HEK293T (cell line): ENCODE results near the gene LRIG1.

Experiments used
- CTCF ChIA-PET: fragments of 350-600 bp; formaldehyde crosslinking; extraction: SDS; loops from one replicate; lab custom pipeline; 2021; ENCODE audit warnings: antibody characterized with exemption, inconsistent platforms; lab: Yijun Ruan, JAX
- POLR2A ChIA-PET: fragments of 350-600 bp; formaldehyde crosslinking; extraction: SDS; loops from one replicate; lab custom pipeline; 2020; ENCODE audit warnings: antibody characterized with exemption, inconsistent platforms; lab: Yijun Ruan, JAX
- DNase-seq: peaks from one replicate; pipeline ENCODE4 v3.0.0; 2012; ENCODE audit warnings: mixed read lengths; ENCODE audit errors: extremely low spot score
- ARNT ChIP-seq: fragments of 450-650 bp; IDR thresholded peaks from 2 replicates; pipeline ENCODE4 v1.6.1; 2017; ENCODE audit warnings: mild to moderate bottlenecking
- BHLHE40 ChIP-seq: fragments of 450-650 bp; IDR thresholded peaks from 2 replicates; pipeline ENCODE4 v1.6.1; 2016; ENCODE audit warnings: mild to moderate bottlenecking, moderate library complexity, borderline replicate concordance
- CTBP1 ChIP-seq: fragments of 450-650 bp; IDR thresholded peaks from 2 replicates; pipeline ENCODE4 v1.6.1; 2016; ENCODE audit warnings: borderline replicate concordance
- ELF4 ChIP-seq: fragments of 450-650 bp; IDR thresholded peaks from 2 replicates; pipeline ENCODE4 v1.6.1; 2017; ENCODE audit warnings: antibody characterized with exemption
- FOXA1 ChIP-seq: fragments of 450-650 bp; IDR thresholded peaks from 2 replicates; pipeline ENCODE4 v1.6.1; 2016; ENCODE audit warnings: mild to moderate bottlenecking
- FOXK2 ChIP-seq: fragments of 450-650 bp; IDR thresholded peaks from 2 replicates; pipeline ENCODE4 v1.6.1; 2016; ENCODE audit warnings: mild to moderate bottlenecking
- FOXM1 ChIP-seq: fragments of 450-650 bp; IDR thresholded peaks from 2 replicates; pipeline ENCODE4 v1.6.1; 2017; ENCODE audit warnings: mild to moderate bottlenecking, borderline replicate concordance
- HDGF ChIP-seq: fragments of 450-650 bp; IDR thresholded peaks from 2 replicates; pipeline ENCODE4 v1.6.1; 2017; ENCODE audit warnings: antibody characterized with exemption, borderline replicate concordance
- L3MBTL2 ChIP-seq: fragments of 450-650 bp; conservative IDR thresholded peaks from 2 replicates; pipeline ENCODE4 v1.6.1; 2016; ENCODE audit warnings: mild to moderate bottlenecking
- LEF1 ChIP-seq: fragments of 450-650 bp; IDR thresholded peaks from 2 replicates; pipeline ENCODE4 v1.6.1; 2017; ENCODE audit warnings: mild to moderate bottlenecking, borderline replicate concordance
- NFRKB ChIP-seq: fragments of 450-650 bp; IDR thresholded peaks from 2 replicates; pipeline ENCODE4 v1.6.1; 2016; ENCODE audit warnings: mild to moderate bottlenecking, moderate library complexity
- PKNOX1 ChIP-seq: fragments of 450-650 bp; IDR thresholded peaks from 2 replicates; pipeline ENCODE4 v1.6.1; 2016
- SP1 ChIP-seq: fragments of 450-650 bp; IDR thresholded peaks from 2 replicates; pipeline ENCODE4 v1.6.1; 2017
- SUZ12 ChIP-seq: fragments of 450-650 bp; IDR thresholded peaks from 2 replicates; pipeline ENCODE4 v1.6.1; 2016; ENCODE audit warnings: mild to moderate bottlenecking
- TARDBP ChIP-seq: fragments of 450-650 bp; IDR thresholded peaks from 2 replicates; pipeline ENCODE4 v1.6.1; 2016
- ZNF384 ChIP-seq: fragments of 450-650 bp; IDR thresholded peaks from 2 replicates; pipeline ENCODE4 v1.6.1; 2016

Gene LRIG1

DNA sequence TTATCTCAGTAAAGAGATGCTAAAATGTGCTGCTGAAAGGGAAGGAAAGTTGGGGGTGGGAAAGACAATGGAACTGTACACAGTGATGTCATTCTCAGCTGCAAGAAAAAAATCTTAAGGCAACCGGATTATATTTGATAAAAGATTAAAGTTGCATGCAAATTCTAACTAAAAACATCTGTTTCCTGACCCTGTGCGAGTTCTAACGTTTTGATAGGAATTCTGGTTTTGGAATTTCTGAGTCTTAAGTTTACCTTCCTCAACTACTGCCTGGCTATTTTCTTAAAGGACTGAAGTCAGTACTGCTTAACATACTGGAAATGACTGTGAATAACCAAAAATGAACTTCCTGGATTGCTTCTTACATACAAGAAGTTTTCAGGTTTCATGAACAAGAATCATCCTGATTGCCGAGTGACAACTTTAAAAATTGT, 164.5 kb downstream of the LRIG1 start:
- TF ChIP-seq FOXM1 (no peak), CTBP1 (no peak), ZNF384 (no peak), FOXK2 (no peak), FOXA1 (no peak), ARNT (no peak), NFRKB (no peak), BHLHE40 (no peak), TARDBP (no peak), HDGF (no peak), ELF4 (no peak), SP1 (no peak), L3MBTL2 (no peak), SUZ12 (no peak), LEF1 (no peak), PKNOX1 (no peak)
- CTCF ChIA-PET = no interaction called here
- POLR2A ChIA-PET = no interaction called here
- no peak for DNase-seq

GRCh38 chr3:66335671-66336070, 165.2 kb downstream of the LRIG1 start:
- ChIA-PET CTCF (no interaction called here), POLR2A (no interaction called here)
- TF ChIP-seq CTBP1 (no peak), FOXK2 (no peak), SP1 (no peak), ZNF384 (no peak), L3MBTL2 (no peak), BHLHE40 (no peak), ELF4 (no peak), NFRKB (no peak), PKNOX1 (no peak), ARNT (no peak), FOXM1 (no peak), LEF1 (no peak), HDGF (no peak), SUZ12 (no peak), TARDBP (no peak), FOXA1 (no peak)
- DNase-seq = no peak
